ENCODE results near the gene MIPOL1.

DNA sequence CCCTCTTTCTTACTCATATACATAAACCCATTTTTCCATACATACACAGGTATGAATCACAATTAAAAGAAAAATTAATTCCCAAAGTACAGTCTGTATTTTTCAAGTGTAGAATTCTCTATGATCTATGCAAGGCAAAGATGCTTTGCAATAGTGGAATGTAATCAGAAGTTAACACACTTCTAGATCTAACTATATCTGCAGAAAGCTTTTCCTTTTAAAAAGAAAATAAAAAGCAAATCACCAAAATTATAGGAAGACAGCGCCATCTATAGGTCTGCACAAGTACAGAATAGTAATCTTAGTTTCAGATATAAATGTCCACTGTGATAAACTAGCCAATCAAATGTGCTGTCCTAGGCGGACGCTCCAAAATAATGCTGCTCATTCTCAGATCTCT, 47.3 kb upstream of the MIPOL1 start:
- TF ChIP-seq, protein P1, sequence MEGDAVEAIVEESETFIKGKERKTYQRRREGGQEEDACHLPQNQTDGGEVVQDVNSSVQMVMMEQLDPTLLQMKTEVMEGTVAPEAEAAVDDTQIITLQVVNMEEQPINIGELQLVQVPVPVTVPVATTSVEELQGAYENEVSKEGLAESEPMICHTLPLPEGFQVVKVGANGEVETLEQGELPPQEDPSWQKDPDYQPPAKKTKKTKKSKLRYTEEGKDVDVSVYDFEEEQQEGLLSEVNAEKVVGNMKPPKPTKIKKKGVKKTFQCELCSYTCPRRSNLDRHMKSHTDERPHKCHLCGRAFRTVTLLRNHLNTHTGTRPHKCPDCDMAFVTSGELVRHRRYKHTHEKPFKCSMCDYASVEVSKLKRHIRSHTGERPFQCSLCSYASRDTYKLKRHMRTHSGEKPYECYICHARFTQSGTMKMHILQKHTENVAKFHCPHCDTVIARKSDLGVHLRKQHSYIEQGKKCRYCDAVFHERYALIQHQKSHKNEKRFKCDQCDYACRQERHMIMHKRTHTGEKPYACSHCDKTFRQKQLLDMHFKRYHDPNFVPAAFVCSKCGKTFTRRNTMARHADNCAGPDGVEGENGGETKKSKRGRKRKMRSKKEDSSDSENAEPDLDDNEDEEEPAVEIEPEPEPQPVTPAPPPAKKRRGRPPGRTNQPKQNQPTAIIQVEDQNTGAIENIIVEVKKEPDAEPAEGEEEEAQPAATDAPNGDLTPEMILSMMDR (IDR thresholded peaks at IDR 0.05; ENCODE audit: low read length), result peak; percentile 72
- no peak for TF ChIP-seq EZH2 (IDR thresholded peaks at IDR 0.05; ENCODE audit: borderline replicate concordance, low read length)
